ENCODE data around the gene PIK3CD. TPM values are rescaled to one million over a fixed set of nuclear protein-coding genes. Genes with fewer than 3 reads are reported as not detected.

Gene PIK3CD
- total and polyA plus RNA-seq, 2 of the 8 experiments (the other 6 are each of a cell fraction or from before 2014, with no cell fraction given): 20.6 to 24.1 TPM

- TF ChIP-seq CHD7 (IDR thresholded peaks at IDR 0.05; ENCODE audit: insufficient replicate concordance, low read length) (no peak), POLR2A (IDR thresholded peaks at IDR 0.05; ENCODE audit: control extremely low read depth in 1 of 2, low read depth in 2 of 2, low read length in 2 of 2) (no peak), TEAD4 (IDR thresholded peaks at IDR 0.05; ENCODE audit: low read depth, low read length) (no peak)
These were observed 1.8 kb upstream of the PIK3CD start (continued) for GRCh38 chr1:9649769-9650168.

All from H1 (cell line).